Natural killer cell (primary cell): ENCODE data around the gene SETDB2. TPM values are rescaled to one million over a fixed set of nuclear protein-coding genes. Genes with fewer than 3 reads are reported as not detected.

Source experiments
- ATAC-seq, 3 donors: fragments of 150-1000 bp in 2 of 3; fragments of 200-7000 bp in 1 of 3; cut with Tn5 transposase; 1 replicate in 1 of 3; 2 replicates in 2 of 3; pipeline ENCODE4 v1.10.0; 2021; ENCODE audit warnings: mild to moderate bottlenecking in 2 of 3, moderate library complexity in 2 of 3
- DNase-seq, 2 donors: peaks; one replicate each; pipeline versions ENCODE4 v3.0.0 to v3.0.0-alpha.2; 2013 to 2021; ENCODE audit warnings: mixed read lengths in 1 of 2
- H3K27ac ChIP-seq: one replicate; pipeline ENCODE4 v1.5.1; 2013; ENCODE audit warnings: mild to moderate bottlenecking, low read length
- H3K27me3 ChIP-seq: one replicate; pipeline ENCODE4 v1.6.1; 2013; ENCODE audit warnings: low read length; ENCODE audit not compliant: control insufficient read depth, insufficient read depth
- H3K36me3 ChIP-seq: one replicate; pipeline ENCODE4 v1.6.1; 2013; ENCODE audit warnings: low read length; ENCODE audit not compliant: control insufficient read depth, insufficient read depth
- H3K4me1 ChIP-seq: one replicate; pipeline ENCODE4 v1.6.1; 2013; ENCODE audit warnings: low read length; ENCODE audit not compliant: control insufficient read depth, insufficient read depth
- H3K4me3 ChIP-seq: one replicate; pipeline ENCODE4 v1.5.1; 2013; ENCODE audit warnings: low read length
- H3K9me3 ChIP-seq: one replicate; pipeline ENCODE4 v1.6.1; 2013; ENCODE audit warnings: low read length; ENCODE audit not compliant: control insufficient read depth, insufficient read depth
- H3K27ac Mint-ChIP-seq, 2 donors: one replicate each; pipeline ENCODE4 v1.8.0; 2022; ENCODE audit warnings: mild to moderate bottlenecking in 2 of 2, mixed read lengths in 2 of 2, moderate library complexity in 1 of 2
- H3K27me3 Mint-ChIP-seq, 2 donors: one replicate each; pipeline ENCODE4 v1.8.0; 2022; ENCODE audit warnings: low read depth in 2 of 2, mixed read lengths in 2 of 2
- H3K36me3 Mint-ChIP-seq: one replicate; pipeline ENCODE4 v1.8.0; 2022; ENCODE audit warnings: mixed read lengths
- H3K4me1 Mint-ChIP-seq, 2 donors: one replicate each; pipeline ENCODE4 v1.8.0; 2022; ENCODE audit warnings: mixed read lengths in 2 of 2
- H3K4me3 Mint-ChIP-seq: one replicate; pipeline ENCODE4 v1.8.0; 2022; ENCODE audit warnings: mild to moderate bottlenecking, moderate library complexity, mixed read lengths
- H3K9me3 Mint-ChIP-seq, 2 donors: one replicate each; pipeline ENCODE4 v1.8.0; 2022; ENCODE audit warnings: mixed read lengths in 2 of 2
- WGBS: methylation state at CpG from one replicate; pipeline ENCODE4 v1.1.7; 2013; ENCODE audit warnings: missing lambda C conversion rate; ENCODE audit not compliant: insufficient coverage; 5-methylcytosine and 5-hydroxymethylcytosine counted together
- intact Hi-C: fragments of 100-400 bp; cut with micrococcal nuclease; formaldehyde crosslinking; loops from one replicate; pipeline ENCODE4 v1.14.2; 2022
- total RNA-seq, 4 donors: library from RNA; stranded (reverse); fragments of 120-200 nt in 1 of 4; gene quantifications; one replicate each; pipeline versions ENCODE4 v1.2.3 to v1.2.4, GENCODE V29; 2013 to 2022
- TF ChIP-seq, protein P1 (sequence below): fragments of 200-600 bp; IDR thresholded peaks from one replicate; pipeline ENCODE4 v1.8.0; 2022; ENCODE audit warnings: antibody characterized with exemption

Gene SETDB2
- total RNA-seq, 3 donors from 2014 or later (not counting 1 experiment from before 2014, with no cell fraction given), result 15.8 to 17.4 (median 16.4) TPM

DNA sequence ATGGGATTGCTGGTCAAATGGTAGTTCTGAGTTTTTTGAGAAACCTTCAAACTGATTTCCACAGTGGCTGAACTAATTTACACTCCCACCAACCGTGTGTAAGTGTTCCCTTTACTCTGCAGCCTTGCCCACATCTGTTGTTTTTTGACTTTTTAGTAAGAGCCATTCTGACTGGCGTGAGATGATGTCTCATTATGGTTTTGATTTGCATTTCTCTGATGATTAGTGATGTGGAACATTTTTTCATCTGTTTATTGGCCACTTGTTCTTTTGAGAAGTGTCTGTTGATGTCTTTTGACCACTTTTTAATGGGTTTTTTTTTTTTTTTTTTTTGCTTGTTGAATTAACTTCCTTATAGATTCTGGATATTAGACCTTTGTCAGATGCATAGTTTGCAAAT is 4.5 kb upstream of the SETDB2 start:
- TF ChIP-seq, protein P1, sequence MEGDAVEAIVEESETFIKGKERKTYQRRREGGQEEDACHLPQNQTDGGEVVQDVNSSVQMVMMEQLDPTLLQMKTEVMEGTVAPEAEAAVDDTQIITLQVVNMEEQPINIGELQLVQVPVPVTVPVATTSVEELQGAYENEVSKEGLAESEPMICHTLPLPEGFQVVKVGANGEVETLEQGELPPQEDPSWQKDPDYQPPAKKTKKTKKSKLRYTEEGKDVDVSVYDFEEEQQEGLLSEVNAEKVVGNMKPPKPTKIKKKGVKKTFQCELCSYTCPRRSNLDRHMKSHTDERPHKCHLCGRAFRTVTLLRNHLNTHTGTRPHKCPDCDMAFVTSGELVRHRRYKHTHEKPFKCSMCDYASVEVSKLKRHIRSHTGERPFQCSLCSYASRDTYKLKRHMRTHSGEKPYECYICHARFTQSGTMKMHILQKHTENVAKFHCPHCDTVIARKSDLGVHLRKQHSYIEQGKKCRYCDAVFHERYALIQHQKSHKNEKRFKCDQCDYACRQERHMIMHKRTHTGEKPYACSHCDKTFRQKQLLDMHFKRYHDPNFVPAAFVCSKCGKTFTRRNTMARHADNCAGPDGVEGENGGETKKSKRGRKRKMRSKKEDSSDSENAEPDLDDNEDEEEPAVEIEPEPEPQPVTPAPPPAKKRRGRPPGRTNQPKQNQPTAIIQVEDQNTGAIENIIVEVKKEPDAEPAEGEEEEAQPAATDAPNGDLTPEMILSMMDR, result no peak
- Mint-ChIP-seq H3K4me1 (peaks cover 12 to 18% of the 10 kb centered on the region in 2 donors), H3K36me3 (no peaks in the 10 kb centered on the region), H3K27ac (no peak overlapping the region), H3K27me3 (no peaks in the 10 kb centered on the region), H3K4me3 (no peak overlapping the region), H3K9me3 (no peaks in the 10 kb centered on the region)
- H3K36me3 ChIP-seq, result no peaks in the 10 kb centered on the region
- H3K4me1 ChIP-seq, result peaks cover 10% of the 10 kb centered on the region
- H3K4me3 ChIP-seq, result no peak overlapping the region
- intact Hi-C loops, result loop anchor here (5.0 to 10.0 kb wide), 4 partner anchors 137 to 985 kb away; partner anchors contain the start of gene FNDC3A
- WGBS, result 59% methylated on average over 2 of the region's 2 CpGs
- no peaks in the 10 kb centered on the region for H3K27me3 ChIP-seq
- ATAC-seq, result no peak
- H3K27ac ChIP-seq, result no peak overlapping the region
- no peak for DNase-seq
- H3K9me3 ChIP-seq, result no peaks in the 10 kb centered on the region

DNA sequence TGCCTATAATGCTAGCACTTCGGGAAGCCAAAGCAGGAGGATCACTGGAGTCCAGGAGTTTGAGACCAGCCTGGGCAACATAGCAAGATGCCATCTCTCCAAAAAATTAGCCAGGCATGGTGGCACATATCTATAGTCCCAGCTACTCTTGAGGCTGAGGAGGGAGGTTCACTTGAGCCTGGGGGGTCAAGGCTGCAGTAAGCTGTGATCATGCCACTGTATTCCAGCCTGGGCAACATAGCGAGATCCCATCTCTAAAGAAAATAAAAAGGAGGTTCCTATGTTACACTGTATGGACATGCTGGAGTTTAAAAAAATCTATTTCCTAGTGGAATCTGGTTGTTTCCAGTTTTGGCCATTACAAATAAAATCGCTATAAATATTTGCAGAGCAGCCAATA is 2.8 kb upstream of the SETDB2 start:
- no peaks in the 10 kb centered on the region for H3K36me3 Mint-ChIP-seq
- H3K27ac ChIP-seq, result no peak overlapping the region
- H3K4me3 Mint-ChIP-seq, result no peak overlapping the region
- H3K4me1 Mint-ChIP-seq, result peaks cover 29 to 33% of the 10 kb centered on the region in 2 donors
- TF ChIP-seq, protein P1, result no peak
- ATAC-seq, result no peak
- H3K27ac Mint-ChIP-seq, result no peak overlapping the region
- intact Hi-C loops, result loop anchor here (5.0 to 10.0 kb wide), 4 partner anchors 139 to 983 kb away; partner anchors contain the start of gene FNDC3A
- no peaks in the 10 kb centered on the region for H3K9me3 Mint-ChIP-seq
- no peak for DNase-seq
- no peaks in the 10 kb centered on the region for H3K27me3 ChIP-seq
- no peak overlapping the region for H3K4me3 ChIP-seq
- H3K4me1 ChIP-seq, result peaks cover 17% of the 10 kb centered on the region
- WGBS, result 100% methylated on average over 2 of the region's 3 CpGs
- no peaks in the 10 kb centered on the region for H3K9me3 ChIP-seq
- no peaks in the 10 kb centered on the region for H3K36me3 ChIP-seq
- H3K27me3 Mint-ChIP-seq, result no peaks in the 10 kb centered on the region

DNA sequence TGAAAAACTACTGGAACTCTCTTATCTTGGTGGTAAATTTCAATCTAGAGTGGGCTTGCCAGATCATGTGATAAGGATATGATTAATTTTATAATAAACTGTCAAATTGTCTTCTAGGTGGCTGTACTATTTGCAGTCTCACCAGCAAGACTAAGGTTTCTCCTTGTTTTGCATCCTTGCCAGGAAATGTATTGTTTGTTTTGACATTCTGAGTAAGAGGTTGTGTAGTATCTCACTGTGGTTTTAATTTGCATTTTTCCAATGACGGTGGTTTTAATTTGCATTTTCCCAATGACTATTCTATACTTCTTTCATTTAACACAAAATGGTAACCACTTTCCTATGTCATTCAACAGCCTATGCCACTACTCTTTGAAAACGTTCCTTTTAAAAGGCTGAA is 2.2 kb upstream of the SETDB2 start:
- no peak overlapping the region for H3K27ac ChIP-seq
- H3K4me3 ChIP-seq, result no peak overlapping the region
- TF ChIP-seq, protein P1, result no peak
- H3K4me1 ChIP-seq, result peaks cover 17% of the 10 kb centered on the region
- Mint-ChIP-seq H3K36me3 (no peaks in the 10 kb centered on the region), H3K9me3 (no peaks in the 10 kb centered on the region), H3K4me3 (no peak overlapping the region), H3K4me1 (peaks cover 34 to 39% of the 10 kb centered on the region in 2 donors), H3K27me3 (no peaks in the 10 kb centered on the region), H3K27ac (peak overlapping the region in 1 of 2 donors; percentile 96)
- no peaks in the 10 kb centered on the region for H3K9me3 ChIP-seq
- no peaks in the 10 kb centered on the region for H3K27me3 ChIP-seq
- no peaks in the 10 kb centered on the region for H3K36me3 ChIP-seq
- intact Hi-C loops, result loop anchor here (2.0 to 10.0 kb wide), 5 partner anchors 140 to 983 kb away; partner anchors contain the start of genes CDADC1 and FNDC3A
- ATAC-seq (no peak), DNase-seq (no peak)
- 80% methylated on average over 1 of the region's 2 CpGs for WGBS

DNA sequence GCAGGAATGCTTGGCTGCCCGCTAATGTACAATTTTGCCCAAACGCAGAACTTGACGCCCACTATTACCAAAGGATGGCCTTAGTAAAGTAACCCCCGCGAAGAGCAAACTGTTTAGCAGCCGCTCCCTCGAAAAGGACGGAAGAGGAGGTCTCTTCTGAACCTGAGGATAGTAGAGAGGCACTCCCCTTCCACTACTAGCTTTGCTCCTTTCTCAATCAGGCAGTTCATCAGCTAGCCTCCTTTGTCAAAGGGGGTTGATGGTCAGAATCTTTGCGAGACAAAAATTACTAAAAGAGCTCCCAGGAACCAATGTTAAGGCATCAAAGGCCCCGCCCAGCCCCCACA is 744 bp upstream of the SETDB2 start:
- ATAC-seq (no peak), DNase-seq (no peak)
- Histone ChIP-seq H3K4me3 (peak overlapping the region; percentile 55), H3K27me3 (no peaks in the 10 kb centered on the region), H3K36me3 (no peaks in the 10 kb centered on the region), H3K27ac (peak overlapping the region; percentile 91), H3K9me3 (no peaks in the 10 kb centered on the region), H3K4me1 (peaks cover 17% of the 10 kb centered on the region)
- Mint-ChIP-seq H3K36me3 (no peaks in the 10 kb centered on the region), H3K4me1 (peaks cover 40 to 44% of the 10 kb centered on the region in 2 donors), H3K27me3 (no peaks in the 10 kb centered on the region), H3K27ac (peak overlapping the region; percentile 96 to 97), H3K9me3 (no peaks in the 10 kb centered on the region), H3K4me3 (peak overlapping the region; percentile 98)
- TF ChIP-seq, protein P1, result no peak
- 24% methylated on average over 9 of the region's 10 CpGs for WGBS
- intact Hi-C loops, result loop anchor here (2.0 to 10.0 kb wide), 5 partner anchors 141 to 981 kb away; partner anchors contain the start of genes CDADC1 and FNDC3A
